IPS-15b (cell line): ENCODE measurements around the gene NXPH3.

Source experiments
- H3K27me3 ChIP-seq: one replicate; pipeline ENCODE4 v1.6.1; 2013; ENCODE audit warnings: low read length; ENCODE audit not compliant: control insufficient read depth, insufficient read depth
- H3K36me3 ChIP-seq: one replicate; pipeline ENCODE4 v1.6.1; 2013; ENCODE audit warnings: low read length; ENCODE audit not compliant: control insufficient read depth, insufficient read depth
- H3K4me1 ChIP-seq: one replicate; pipeline ENCODE4 v1.6.1; 2013; ENCODE audit warnings: mild to moderate bottlenecking, low read length; ENCODE audit not compliant: control insufficient read depth, insufficient read depth
- H3K4me3 ChIP-seq: one replicate; pipeline ENCODE4 v1.5.1; 2013; ENCODE audit warnings: low read depth, low read length
- H3K9ac ChIP-seq: one replicate; pipeline ENCODE4 v1.6.1; 2013; ENCODE audit warnings: low read depth, mild to moderate bottlenecking, low read length
- H3K9me3 ChIP-seq: one replicate; pipeline ENCODE4 v1.6.1; 2013; ENCODE audit warnings: mild to moderate bottlenecking, low read length; ENCODE audit not compliant: control insufficient read depth, insufficient read depth

The NXPH3 gene

DNA sequence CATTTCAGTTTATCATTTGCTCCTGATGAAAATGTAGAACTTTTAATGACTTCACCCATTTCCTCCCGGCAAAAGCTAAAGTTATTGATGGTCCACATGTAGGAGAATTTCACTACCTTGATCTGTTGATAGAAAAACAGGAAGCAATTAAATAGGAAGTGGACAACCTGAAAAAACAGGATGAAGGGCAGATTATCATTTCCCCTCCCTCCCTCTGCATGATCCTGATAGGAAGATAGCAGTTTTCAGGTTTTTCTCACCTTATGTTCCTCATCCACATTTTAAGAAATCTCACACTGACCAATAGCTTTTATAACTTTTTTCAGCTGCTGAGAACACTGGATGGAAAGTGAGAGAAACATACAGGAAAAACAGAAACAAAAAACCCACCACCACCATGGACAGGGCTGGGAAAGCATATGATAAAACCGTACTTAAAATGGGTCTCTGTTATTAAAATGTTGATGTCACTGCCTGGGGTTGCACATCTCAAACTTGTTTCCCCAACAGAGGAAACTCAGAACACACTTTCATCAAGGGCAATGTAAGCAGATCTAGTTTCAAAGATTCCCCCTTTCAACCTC is 46.4 kb downstream of the NXPH3 start:
- Histone ChIP-seq H3K36me3 (no peaks in the 10 kb centered on the region), H3K4me1 (no peaks in the 10 kb centered on the region), H3K4me3 (no peak overlapping the region), H3K9ac (no peak overlapping the region), H3K9me3 (no peaks in the 10 kb centered on the region), H3K27me3 (no peaks in the 10 kb centered on the region)

DNA sequence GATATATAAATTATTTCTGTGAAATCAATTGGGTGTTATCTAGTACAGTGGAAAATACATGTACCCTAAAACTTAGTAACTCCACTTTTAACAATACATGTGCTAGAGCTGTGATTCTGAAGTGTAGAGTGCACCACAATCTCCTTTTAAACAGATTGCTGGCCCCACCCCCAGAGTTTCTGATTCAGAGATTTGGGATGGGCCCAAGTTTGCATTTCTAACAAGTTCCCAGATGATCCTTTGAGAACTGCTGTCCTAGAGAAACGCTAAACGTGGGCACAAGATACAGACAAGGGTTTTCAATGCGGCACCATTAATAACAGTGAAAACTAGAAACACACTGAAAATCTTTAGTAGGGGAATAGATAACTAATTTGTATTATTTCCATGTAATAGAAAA is 49.2 kb downstream of the NXPH3 start:
- no peak overlapping the region for H3K4me3 ChIP-seq
- H3K36me3 ChIP-seq, result no peaks in the 10 kb centered on the region
- no peaks in the 10 kb centered on the region for H3K4me1 ChIP-seq
- no peaks in the 10 kb centered on the region for H3K27me3 ChIP-seq
- no peak overlapping the region for H3K9ac ChIP-seq
- no peaks in the 10 kb centered on the region for H3K9me3 ChIP-seq

DNA sequence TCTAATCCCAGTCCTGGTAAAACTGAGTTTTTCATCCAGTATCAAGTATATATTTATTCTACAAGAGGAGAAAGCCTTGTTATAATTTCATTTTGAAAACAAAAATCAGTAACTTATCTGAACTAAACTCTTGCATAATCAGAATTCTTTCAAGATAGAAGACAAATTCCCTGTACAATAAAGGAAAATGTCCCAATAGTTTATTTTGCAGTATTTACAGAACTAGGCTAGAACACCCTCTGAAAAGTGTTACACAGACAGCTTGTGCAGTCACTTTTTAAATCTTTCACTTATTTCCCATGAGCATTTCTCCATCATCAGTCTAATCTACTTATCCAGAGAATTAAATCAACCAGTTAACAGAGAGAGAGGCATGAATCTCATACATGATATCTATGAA is 53.8 kb downstream of the NXPH3 start:
- Histone ChIP-seq H3K9me3 (no peaks in the 10 kb centered on the region), H3K27me3 (no peaks in the 10 kb centered on the region), H3K36me3 (no peaks in the 10 kb centered on the region), H3K4me3 (no peak overlapping the region), H3K9ac (no peak overlapping the region), H3K4me1 (peaks cover 4% of the 10 kb centered on the region)

DNA sequence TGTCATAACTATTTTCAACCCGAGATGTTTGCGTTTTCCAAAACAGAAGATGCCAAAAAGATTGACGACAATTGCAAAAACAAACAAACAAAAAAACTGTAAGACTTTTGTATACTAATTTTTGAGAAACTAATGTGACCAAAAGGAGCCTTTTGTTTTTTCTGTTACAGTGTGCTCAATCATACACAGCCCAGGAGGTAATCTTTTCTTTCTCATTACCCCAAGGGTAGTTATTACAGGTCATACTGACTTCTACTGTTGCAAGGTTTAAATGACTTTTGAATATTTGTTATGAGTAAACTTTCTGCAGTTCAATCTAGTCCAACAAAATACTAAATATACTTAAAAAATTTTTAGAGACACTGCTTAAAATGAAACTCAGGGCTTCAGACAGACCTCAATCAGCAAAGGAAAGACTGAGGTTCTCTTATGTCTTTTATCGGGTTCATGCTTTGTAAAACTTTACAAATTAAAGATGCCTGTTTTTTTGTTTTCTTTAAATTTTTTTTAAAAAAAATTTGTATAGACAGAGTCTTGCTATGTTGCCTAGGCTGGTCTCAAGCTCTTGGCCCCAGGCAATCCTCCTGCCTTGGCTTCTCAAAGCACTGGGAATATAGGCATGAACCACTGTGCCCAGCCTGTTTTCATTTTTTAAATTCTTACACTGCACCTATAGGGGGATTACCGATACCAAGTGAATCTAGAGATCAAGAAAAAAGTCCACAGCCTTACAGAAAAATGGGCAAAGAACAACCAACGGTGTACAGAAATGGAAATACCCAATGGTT is 54.6 kb downstream of the NXPH3 start:
- Histone ChIP-seq H3K4me1 (peaks cover 4% of the 10 kb centered on the region), H3K4me3 (no peak overlapping the region), H3K9me3 (no peaks in the 10 kb centered on the region), H3K36me3 (no peaks in the 10 kb centered on the region), H3K27me3 (no peaks in the 10 kb centered on the region), H3K9ac (no peak overlapping the region)

DNA sequence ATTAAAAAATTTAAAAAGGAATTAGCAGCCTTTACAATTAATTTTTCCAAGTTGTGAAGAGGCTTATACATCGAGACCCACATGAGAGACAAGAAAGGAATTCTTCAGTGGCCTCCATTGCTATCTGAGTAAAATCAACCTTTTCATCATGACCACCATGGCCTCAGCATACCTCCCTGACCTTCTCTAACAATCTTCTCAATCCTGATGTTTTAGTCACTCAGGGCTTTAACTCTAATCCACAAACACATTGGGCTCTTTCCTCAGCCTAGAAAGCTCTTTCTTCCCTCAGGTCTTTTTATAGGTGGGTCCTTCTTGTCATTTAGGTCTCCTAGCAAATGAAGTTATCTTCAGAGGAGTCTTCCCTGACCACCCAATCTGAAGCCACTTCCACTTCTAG is 55.8 kb downstream of the NXPH3 start:
- H3K4me1 ChIP-seq, result peaks cover 4% of the 10 kb centered on the region
- H3K27me3 ChIP-seq, result no peaks in the 10 kb centered on the region
- H3K4me3 ChIP-seq, result no peak overlapping the region
- no peaks in the 10 kb centered on the region for H3K9me3 ChIP-seq
- no peak overlapping the region for H3K9ac ChIP-seq
- H3K36me3 ChIP-seq, result no peaks in the 10 kb centered on the region
